Epithelial cell of proximal tubule (primary cell): ENCODE results near the gene ITSN2. TPM values are rescaled to one million over a fixed set of nuclear protein-coding genes. Genes with fewer than 3 reads are reported as not detected.

Experiments
- DNase-seq: peaks from one replicate; pipeline ENCODE4 v3.0.0-alpha.2; 2011; ENCODE audit warnings: low read depth
- H3K4me3 ChIP-seq: 2 replicates; pipeline ENCODE4 v1.5.1; 2011; ENCODE audit warnings: low read depth, mild to moderate bottlenecking, low read length
- total RNA-seq: library from RNA; depleted of rRNA; stranded (reverse); fragments of >200 nt; gene quantifications from 2 replicates; pipeline ENCODE4 v1.2.3, GENCODE V29; 2015
- TF ChIP-seq, protein P1 (sequence below): conservative IDR thresholded peaks from 2 replicates; pipeline ENCODE4 v1.5.1; 2012; ENCODE audit warnings: low read depth, mild to moderate bottlenecking, low read length

Gene ITSN2
- total RNA-seq, 1 donor from 2014 or later, result 14.1 TPM

GRCh38 chr2:24380820-24381219 is 20.5 kb upstream of the ITSN2 start:
- TF ChIP-seq, protein P1, sequence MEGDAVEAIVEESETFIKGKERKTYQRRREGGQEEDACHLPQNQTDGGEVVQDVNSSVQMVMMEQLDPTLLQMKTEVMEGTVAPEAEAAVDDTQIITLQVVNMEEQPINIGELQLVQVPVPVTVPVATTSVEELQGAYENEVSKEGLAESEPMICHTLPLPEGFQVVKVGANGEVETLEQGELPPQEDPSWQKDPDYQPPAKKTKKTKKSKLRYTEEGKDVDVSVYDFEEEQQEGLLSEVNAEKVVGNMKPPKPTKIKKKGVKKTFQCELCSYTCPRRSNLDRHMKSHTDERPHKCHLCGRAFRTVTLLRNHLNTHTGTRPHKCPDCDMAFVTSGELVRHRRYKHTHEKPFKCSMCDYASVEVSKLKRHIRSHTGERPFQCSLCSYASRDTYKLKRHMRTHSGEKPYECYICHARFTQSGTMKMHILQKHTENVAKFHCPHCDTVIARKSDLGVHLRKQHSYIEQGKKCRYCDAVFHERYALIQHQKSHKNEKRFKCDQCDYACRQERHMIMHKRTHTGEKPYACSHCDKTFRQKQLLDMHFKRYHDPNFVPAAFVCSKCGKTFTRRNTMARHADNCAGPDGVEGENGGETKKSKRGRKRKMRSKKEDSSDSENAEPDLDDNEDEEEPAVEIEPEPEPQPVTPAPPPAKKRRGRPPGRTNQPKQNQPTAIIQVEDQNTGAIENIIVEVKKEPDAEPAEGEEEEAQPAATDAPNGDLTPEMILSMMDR, result no peak
- H3K4me3 ChIP-seq, result no peak overlapping the region
- DNase-seq, result no peak

- H3K4me3 ChIP-seq, result no peak overlapping the region
- TF ChIP-seq, protein P1, result no peak
- DNase-seq, result no peak
Measured at GRCh38 chr2:24375349-24376087, 15.2 kb upstream of the ITSN2 start.

DNA sequence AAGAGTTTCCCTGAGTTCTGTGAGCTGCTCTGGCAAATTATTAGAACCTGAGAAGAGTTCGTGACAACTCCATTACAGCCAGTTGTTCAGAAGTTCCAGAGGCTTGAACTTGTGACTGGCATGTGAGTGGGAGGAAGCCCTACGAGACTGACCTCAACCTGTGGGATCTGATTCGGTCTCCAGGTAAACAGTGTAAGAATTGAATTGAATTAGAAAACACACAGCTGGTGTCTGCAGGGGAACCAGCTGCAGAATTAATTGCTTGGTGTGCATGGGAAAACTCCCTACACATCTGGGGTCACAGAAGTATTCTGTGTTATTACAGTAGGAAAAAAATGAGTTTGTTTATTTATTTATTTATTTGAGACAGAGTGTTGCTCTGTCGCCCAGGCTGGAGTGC is 14.0 kb upstream of the ITSN2 start:
- H3K4me3 ChIP-seq, result no peak overlapping the region
- TF ChIP-seq, protein P1, result no peak
- DNase-seq, result no peak

- TF ChIP-seq, protein P1, result no peak
- no peak for DNase-seq
- H3K4me3 ChIP-seq, result no peak overlapping the region
Measured at GRCh38 chr2:24372033-24372432, 11.7 kb upstream of the ITSN2 start.

DNA sequence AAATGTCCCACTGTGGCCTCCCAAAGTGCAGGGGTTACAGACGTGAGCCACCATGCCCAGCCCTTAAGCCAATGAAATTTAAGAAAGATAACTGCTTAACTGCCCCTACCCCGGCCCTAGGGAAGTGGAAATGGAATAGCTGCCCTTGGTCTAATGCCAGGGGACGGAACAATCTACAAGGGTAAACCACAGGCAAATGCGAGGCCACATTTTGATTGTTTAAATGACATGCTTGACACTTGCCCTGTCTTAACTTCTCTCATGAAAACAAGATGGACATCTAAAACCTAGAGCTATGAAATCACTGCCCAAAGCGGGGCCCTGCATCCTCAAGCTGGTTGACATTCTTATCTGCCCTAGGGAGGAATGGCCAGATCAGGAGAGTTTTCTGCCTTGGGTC is 5.5 kb upstream of the ITSN2 start:
- no peak for DNase-seq
- H3K4me3 ChIP-seq, result no peak overlapping the region
- TF ChIP-seq, protein P1, result no peak

- TF ChIP-seq, protein P1, result no peak
- no peak overlapping the region for H3K4me3 ChIP-seq
- DNase-seq, result peak; percentile 36
Measured at GRCh38 chr2:24365051-24365450, 4.7 kb upstream of the ITSN2 start.

DNA sequence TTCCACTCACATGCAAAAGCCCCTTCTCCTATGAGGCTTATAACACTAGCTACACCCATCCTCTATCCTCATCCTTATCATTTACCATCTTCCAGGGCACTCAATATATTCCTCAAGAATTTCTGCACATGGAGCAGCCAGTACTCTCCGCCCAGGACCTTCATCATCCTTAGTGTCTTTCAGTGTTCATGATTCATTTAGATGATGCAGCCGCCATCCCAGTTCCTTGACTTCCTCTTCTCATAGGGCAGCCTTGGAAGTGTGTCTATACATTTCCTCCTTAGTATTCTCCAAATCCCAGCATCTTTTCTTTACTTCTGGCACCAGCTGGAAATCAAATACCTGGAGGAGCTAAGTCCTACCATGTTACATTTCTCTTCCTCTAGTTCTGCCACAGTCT is 3.0 kb upstream of the ITSN2 start:
- DNase-seq, result no peak
- TF ChIP-seq, protein P1, result no peak
- H3K4me3 ChIP-seq, result no peak overlapping the region
